ENCODE measurements around the gene UNC45A. TPM values are rescaled to one million over a fixed set of nuclear protein-coding genes. Genes with fewer than 3 reads are reported as not detected.
A peak's percentile ranks its signal among the peaks of the same experiment; 100 is the strongest.

Gene UNC45A
- total and polyA plus RNA-seq, 2 of the 4 experiments (the other 2 are of a cell fraction), result 68.9 to 100 TPM

DNA sequence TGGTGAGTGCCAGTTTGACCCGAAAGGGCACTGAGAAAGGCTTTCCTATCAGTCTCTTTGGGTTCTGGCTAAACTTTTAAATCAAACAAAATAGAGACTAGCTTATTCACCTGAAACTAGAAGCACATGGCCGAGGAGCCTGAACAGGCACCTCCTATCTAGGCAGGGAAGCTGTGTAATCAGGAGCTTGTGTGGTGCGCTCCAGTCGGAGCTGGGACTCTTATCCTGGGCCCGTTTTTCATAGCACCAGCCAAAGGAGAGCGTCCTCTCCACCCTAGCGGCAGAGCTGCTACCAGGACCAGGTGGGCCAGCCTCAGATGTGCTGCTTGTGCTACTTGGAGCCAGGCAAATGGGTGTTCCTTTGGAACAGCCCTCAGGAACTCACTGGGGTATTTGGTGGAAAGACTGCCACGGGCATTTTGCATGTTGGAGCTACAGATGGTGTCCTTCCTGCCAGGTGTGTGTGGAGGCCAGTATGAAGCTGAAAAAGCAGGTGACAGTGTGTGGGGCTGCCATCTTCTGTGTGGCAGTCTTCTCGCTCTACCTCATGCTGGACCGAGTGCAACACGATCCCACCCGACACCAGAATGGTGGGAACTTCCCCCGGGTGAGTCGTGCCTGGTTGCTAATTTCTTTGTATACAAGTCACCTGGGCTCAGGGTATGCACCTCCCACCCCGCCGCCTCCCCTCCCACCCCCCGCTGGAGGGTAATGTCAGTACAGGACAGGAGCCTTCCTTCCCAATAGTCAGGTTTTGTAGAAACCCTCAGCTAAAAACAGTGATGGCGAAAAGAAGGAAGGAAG, 31.1 kb upstream of the UNC45A start (continued):
- TF ChIP-seq, protein P1, sequence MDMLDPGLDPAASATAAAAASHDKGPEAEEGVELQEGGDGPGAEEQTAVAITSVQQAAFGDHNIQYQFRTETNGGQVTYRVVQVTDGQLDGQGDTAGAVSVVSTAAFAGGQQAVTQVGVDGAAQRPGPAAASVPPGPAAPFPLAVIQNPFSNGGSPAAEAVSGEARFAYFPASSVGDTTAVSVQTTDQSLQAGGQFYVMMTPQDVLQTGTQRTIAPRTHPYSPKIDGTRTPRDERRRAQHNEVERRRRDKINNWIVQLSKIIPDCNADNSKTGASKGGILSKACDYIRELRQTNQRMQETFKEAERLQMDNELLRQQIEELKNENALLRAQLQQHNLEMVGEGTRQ (IDR thresholded peaks at IDR 0.05; ENCODE audit: low read depth, low read length), result no peak
- no peak for TF ChIP-seq NFE2L2 (IDR thresholded peaks at IDR 0.05; ENCODE audit: low read depth, low read length)

DNA sequence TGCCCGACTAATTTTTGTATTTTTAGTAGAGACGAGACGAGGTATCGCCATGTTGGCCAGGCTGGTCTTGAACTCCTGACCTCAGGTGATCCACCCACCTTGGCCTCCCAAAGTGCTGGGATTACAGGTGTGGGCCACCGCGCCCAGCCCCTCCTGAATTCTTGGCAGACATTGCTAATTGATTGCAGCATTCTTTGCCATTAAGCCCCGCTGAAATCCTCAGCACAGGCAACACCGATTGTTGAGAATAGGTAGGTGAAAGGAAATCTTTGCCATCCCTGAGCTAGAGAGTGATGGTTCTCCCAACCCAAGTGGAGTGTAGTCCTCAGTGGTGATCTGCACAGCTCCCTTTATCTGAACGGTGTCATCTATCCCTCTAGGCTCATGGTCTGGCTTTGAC, 30.3 kb upstream of the UNC45A start:
- in situ Hi-C loops (cut with MboI; ENCODE audit: low sequenced_read_pairs), result no loop called here
- BruUV-seq (replicated peaks), result no TSS peak
- no peak overlapping the region for H3K4me2 ChIP-seq (ENCODE audit: low read depth, low read length)

More for the DNA sequence above, 30.3 kb upstream of the UNC45A start:
- Histone ChIP-seq H4K20me1 (ENCODE audit: insufficient read depth, low read length) (no peaks in the 10 kb centered on the region), H3K27me3 (ENCODE audit: control insufficient read depth, insufficient read depth, low read length) (no peaks in the 10 kb centered on the region), H2BK5ac (ENCODE audit: low read depth, low read length, poor library complexity, severe bottlenecking) (no peak overlapping the region), H2BK20ac (ENCODE audit: low read depth, low read length) (no peak overlapping the region), H3K14ac (replicated peaks; ENCODE audit: low read depth, low read length) (no peak overlapping the region), H3K4ac (ENCODE audit: low read depth, low read length) (no peak overlapping the region), H3K4me1 (ENCODE audit: control insufficient read depth, insufficient read depth, low read length) (peaks cover 4% of the 10 kb centered on the region; the same call in 1 of the 2 replicates), H3K23ac (ENCODE audit: low read depth, low read length) (no peak overlapping the region), H3K79me1 (ENCODE audit: low read depth in 1 of 2, low read length in 2 of 2) (peaks cover 0 to 13% of the 10 kb centered on the region in 2 experiments; a peak in 2 of 4 replicates), H2BK15ac (ENCODE audit: low read depth, low read length) (no peak overlapping the region), H2AK9ac (replicated peaks; ENCODE audit: low read depth, low read length, poor library complexity) (peak overlapping the region; percentile 9), H3K36me3 (ENCODE audit: control insufficient read depth, insufficient read depth, low read length) (peaks cover 22% of the 10 kb centered on the region), H3K18ac (ENCODE audit: low read depth, low read length) (no peak overlapping the region), H4K8ac (ENCODE audit: low read depth in 2 of 2, low read length in 2 of 2) (no peak overlapping the region), H2AK5ac (ENCODE audit: low read depth, low read length) (no peak overlapping the region), H2BK120ac (ENCODE audit: low read depth, low read length) (no peak overlapping the region), H4K91ac (ENCODE audit: insufficient read depth, low read depth, low read length) (no peak overlapping the region), H3K4me3 (ENCODE audit: insufficient read depth, low read depth, low read length) (no peak overlapping the region), H3K27ac (ENCODE audit: insufficient read depth, low read length) (no peak overlapping the region), H3K9ac (ENCODE audit: low read depth, low read length) (no peak overlapping the region), H3K56ac (ENCODE audit: extremely low read depth, insufficient read depth, low read length) (no peak overlapping the region), H2AFZ (replicated peaks; ENCODE audit: low read length, poor library complexity) (no peak overlapping the region), H3K9me1 (ENCODE audit: insufficient read depth, low read length) (no peaks in the 10 kb centered on the region), H3K9me3 (ENCODE audit: control insufficient read depth, insufficient read depth, low read length) (no peaks in the 10 kb centered on the region), H4K5ac (ENCODE audit: low read depth, low read length) (no peak overlapping the region)
- POLR2A ChIA-PET (ENCODE audit: unreplicated experiment), result no interaction called here
- DNase-seq, result no peak
- CTCF ChIA-PET, result interaction anchor here (0.6 to 1.2 kb wide), 3 partner anchors 18 to 1488 kb away, joined by 3 to 5 read pairs (median 4); partner anchors contain the start of gene FES
- dilution Hi-C loops (cut with HindIII; ENCODE audit: low sequenced_read_pairs, unreplicated experiment) (no loop called here), intact Hi-C loops (cut with micrococcal nuclease) (no loop called here)
- no peak for TF ChIP-seq RCOR1 (IDR thresholded peaks at IDR 0.05; ENCODE audit: insufficient replicate concordance, low read length)
- no peak for TF ChIP-seq CEBPB (IDR thresholded peaks at IDR 0.05; ENCODE audit: low read depth, low read length)
- no peak for TF ChIP-seq SMC3 (IDR thresholded peaks at IDR 0.05; ENCODE audit: low read depth, low read length)
- no peak for TF ChIP-seq MAFK (IDR thresholded peaks at IDR 0.05; ENCODE audit: low read depth, low read length)
- TF ChIP-seq, protein P2, sequence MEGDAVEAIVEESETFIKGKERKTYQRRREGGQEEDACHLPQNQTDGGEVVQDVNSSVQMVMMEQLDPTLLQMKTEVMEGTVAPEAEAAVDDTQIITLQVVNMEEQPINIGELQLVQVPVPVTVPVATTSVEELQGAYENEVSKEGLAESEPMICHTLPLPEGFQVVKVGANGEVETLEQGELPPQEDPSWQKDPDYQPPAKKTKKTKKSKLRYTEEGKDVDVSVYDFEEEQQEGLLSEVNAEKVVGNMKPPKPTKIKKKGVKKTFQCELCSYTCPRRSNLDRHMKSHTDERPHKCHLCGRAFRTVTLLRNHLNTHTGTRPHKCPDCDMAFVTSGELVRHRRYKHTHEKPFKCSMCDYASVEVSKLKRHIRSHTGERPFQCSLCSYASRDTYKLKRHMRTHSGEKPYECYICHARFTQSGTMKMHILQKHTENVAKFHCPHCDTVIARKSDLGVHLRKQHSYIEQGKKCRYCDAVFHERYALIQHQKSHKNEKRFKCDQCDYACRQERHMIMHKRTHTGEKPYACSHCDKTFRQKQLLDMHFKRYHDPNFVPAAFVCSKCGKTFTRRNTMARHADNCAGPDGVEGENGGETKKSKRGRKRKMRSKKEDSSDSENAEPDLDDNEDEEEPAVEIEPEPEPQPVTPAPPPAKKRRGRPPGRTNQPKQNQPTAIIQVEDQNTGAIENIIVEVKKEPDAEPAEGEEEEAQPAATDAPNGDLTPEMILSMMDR (conservative IDR thresholded peaks at IDR 0.05; ENCODE audit: low read depth, low read length), result no peak
- no peak for TF ChIP-seq FOS (IDR thresholded peaks at IDR 0.05; ENCODE audit: low read depth, low read length)
- TF ChIP-seq, protein P1 (IDR thresholded peaks at IDR 0.05; ENCODE audit: low read depth, low read length), result no peak
- TF ChIP-seq MXI1 (IDR thresholded peaks at IDR 0.05; ENCODE audit: borderline replicate concordance, low read depth, low read length), result no peak
- TF ChIP-seq RFX5 (IDR thresholded peaks at IDR 0.05; ENCODE audit: low read depth, low read length), result no peak
- no peak for ATAC-seq (ENCODE audit: low read depth)
- 100% methylated on average over 4 of the region's 9 CpGs; no CpG with 5 or more reads in 1 of the 2 experiments for WGBS, 2 experiments (ENCODE audit: extremely low coverage in 2 of 2, insufficient read length in 1 of 2)

All from IMR-90 (cell line).